ENCODE results near the gene RAB44.

Gene RAB44

DNA sequence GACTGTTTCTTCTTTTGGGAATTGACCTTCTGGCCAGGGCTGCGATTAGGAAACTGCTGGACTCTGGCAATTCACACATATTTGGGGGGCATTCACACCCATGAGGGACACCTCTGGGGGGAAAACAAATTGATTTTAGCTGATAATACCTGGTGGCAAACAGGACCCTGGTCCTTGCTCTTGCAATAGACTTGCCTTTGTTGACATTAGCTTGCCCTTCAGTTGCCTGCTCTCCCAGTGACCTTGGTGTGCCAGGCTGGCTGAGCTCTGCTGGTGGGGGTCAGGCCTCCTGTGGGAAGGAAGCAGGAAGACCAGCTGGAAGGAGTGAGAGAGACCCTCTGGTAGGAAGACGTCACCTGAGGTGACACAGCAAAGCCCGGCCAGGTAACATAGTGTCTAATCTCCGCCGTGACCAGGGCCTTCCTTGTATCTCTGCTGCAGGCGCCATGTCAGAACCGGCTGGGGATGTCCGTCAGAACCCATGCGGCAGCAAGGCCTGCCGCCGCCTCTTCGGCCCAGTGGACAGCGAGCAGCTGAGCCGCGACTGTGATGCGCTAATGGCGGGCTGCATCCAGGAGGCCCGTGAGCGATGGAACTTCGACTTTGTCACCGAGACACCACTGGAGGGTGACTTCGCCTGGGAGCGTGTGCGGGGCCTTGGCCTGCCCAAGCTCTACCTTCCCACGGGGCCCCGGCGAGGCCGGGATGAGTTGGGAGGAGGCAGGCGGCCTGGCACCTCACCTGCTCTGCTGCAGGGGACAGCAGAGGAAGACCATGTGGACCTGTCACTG, 13.8 kb upstream of the RAB44 start:
- peak overlapping the region; percentile 74 for H3K4me2 ChIP-seq (ENCODE audit: low read length)
- H3K4me1 ChIP-seq (ENCODE audit: control insufficient read depth, insufficient read depth, low read length), result peaks cover 20% of the 10 kb centered on the region
- H3K4me3 ChIP-seq (ENCODE audit: low read length), result no peak overlapping the region
- peaks cover 62% of the 10 kb centered on the region for H3K36me3 ChIP-seq (ENCODE audit: insufficient read depth, low read length)
- no peak overlapping the region for H3K9ac ChIP-seq (ENCODE audit: low read depth, low read length)
- H3K9me3 ChIP-seq (replicated peaks; ENCODE audit: low read length), result no peaks in the 10 kb centered on the region
- no peaks in the 10 kb centered on the region for H3K27me3 ChIP-seq (ENCODE audit: control insufficient read depth, insufficient read depth, low read length)

DNA sequence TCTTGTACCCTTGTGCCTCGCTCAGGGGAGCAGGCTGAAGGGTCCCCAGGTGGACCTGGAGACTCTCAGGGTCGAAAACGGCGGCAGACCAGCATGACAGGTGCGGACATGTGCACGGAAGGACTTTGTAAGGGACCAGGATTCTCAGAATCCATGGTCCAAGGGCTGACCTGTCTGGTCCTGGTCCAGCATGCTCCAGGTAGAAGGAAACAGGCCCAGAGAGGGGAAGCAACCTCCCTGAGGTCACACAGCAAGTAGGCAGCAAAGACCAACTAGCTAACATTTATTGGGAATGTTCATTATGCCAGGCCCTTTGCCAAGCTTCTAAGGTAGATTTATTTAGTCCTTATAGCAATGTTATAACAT, 13.2 kb upstream of the RAB44 start:
- Histone ChIP-seq H3K4me2 (ENCODE audit: low read length) (no peak overlapping the region), H3K4me3 (ENCODE audit: low read length) (no peak overlapping the region), H3K9me3 (replicated peaks; ENCODE audit: low read length) (no peaks in the 10 kb centered on the region), H3K9ac (ENCODE audit: low read depth, low read length) (no peak overlapping the region), H3K4me1 (ENCODE audit: control insufficient read depth, insufficient read depth, low read length) (peaks cover 20% of the 10 kb centered on the region), H3K27me3 (ENCODE audit: control insufficient read depth, insufficient read depth, low read length) (no peaks in the 10 kb centered on the region), H3K36me3 (ENCODE audit: insufficient read depth, low read length) (peaks cover 62% of the 10 kb centered on the region)

DNA sequence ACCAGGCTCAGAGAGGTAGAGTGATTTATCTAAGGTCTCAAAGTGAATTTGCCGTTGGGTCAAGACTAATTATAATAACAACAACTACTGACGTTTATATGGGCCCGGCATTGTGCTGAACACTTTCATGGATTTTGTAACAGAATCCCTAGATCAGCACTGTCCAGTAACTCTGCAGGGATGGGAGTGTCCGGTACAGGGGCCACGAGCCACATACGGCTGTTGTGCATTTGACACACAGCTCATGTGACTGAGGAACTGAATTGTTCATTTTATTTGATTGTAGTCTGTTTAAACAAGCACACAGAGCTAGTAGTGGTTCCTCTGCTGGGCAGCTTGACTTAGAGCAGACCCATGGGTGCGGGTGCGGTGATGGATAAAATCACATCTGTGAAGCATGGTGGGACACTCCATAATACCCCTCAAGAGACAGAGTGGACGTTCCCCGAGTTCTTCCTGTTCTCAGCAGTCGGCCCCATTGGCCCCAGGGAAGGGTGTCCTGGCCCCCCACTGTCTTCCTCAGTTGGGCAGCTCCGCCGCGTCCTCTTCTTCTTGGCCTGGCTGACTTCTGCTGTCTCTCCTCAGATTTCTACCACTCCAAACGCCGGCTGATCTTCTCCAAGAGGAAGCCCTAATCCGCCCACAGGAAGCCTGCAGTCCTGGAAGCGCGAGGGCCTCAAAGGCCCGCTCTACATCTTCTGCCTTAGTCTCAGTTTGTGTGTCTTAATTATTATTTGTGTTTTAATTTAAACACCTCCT, 12.3 kb upstream of the RAB44 start:
- Histone ChIP-seq H3K9ac (ENCODE audit: low read depth, low read length) (no peak overlapping the region), H3K4me1 (ENCODE audit: control insufficient read depth, insufficient read depth, low read length) (peaks cover 20% of the 10 kb centered on the region), H3K27me3 (ENCODE audit: control insufficient read depth, insufficient read depth, low read length) (no peaks in the 10 kb centered on the region), H3K36me3 (ENCODE audit: insufficient read depth, low read length) (peaks cover 62% of the 10 kb centered on the region), H3K4me3 (ENCODE audit: low read length) (no peak overlapping the region), H3K4me2 (ENCODE audit: low read length) (no peak overlapping the region), H3K9me3 (replicated peaks; ENCODE audit: low read length) (no peaks in the 10 kb centered on the region)

DNA sequence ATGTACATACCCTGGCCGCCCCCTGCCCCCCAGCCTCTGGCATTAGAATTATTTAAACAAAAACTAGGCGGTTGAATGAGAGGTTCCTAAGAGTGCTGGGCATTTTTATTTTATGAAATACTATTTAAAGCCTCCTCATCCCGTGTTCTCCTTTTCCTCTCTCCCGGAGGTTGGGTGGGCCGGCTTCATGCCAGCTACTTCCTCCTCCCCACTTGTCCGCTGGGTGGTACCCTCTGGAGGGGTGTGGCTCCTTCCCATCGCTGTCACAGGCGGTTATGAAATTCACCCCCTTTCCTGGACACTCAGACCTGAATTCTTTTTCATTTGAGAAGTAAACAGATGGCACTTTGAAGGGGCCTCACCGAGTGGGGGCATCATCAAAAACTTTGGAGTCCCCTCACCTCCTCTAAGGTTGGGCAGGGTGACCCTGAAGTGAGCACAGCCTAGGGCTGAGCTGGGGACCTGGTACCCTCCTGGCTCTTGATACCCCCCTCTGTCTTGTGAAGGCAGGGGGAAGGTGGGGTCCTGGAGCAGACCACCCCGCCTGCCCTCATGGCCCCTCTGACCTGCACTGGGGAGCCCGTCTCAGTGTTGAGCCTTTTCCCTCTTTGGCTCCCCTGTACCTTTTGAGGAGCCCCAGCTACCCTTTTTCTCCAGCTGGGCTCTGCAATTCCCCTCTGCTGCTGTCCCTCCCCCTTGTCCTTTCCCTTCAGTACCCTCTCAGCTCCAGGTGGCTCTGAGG, 11.5 kb upstream of the RAB44 start:
- peaks cover 58% of the 10 kb centered on the region for H3K36me3 ChIP-seq (ENCODE audit: insufficient read depth, low read length)

DNA sequence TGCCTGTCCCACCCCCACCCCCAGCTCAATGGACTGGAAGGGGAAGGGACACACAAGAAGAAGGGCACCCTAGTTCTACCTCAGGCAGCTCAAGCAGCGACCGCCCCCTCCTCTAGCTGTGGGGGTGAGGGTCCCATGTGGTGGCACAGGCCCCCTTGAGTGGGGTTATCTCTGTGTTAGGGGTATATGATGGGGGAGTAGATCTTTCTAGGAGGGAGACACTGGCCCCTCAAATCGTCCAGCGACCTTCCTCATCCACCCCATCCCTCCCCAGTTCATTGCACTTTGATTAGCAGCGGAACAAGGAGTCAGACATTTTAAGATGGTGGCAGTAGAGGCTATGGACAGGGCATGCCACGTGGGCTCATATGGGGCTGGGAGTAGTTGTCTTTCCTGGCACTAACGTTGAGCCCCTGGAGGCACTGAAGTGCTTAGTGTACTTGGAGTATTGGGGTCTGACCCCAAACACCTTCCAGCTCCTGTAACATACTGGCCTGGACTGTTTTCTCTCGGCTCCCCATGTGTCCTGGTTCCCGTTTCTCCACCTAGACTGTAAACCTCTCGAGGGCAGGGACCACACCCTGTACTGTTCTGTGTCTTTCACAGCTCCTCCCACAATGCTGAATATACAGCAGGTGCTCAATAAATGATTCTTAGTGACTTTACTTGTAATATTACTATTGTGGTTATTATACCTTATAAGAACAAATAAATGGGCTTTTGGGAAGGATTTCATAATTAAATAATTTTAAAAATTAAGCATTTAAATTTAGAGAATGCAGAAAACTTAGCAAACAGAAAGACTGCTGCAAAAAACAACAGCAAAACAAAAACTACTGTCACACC, 10.7 kb upstream of the RAB44 start:
- Histone ChIP-seq H3K4me2 (ENCODE audit: low read length) (no peak overlapping the region), H3K9me3 (replicated peaks; ENCODE audit: low read length) (no peaks in the 10 kb centered on the region), H3K4me3 (ENCODE audit: low read length) (no peak overlapping the region), H3K9ac (ENCODE audit: low read depth, low read length) (no peak overlapping the region), H3K36me3 (ENCODE audit: insufficient read depth, low read length) (peaks cover 57% of the 10 kb centered on the region), H3K4me1 (ENCODE audit: control insufficient read depth, insufficient read depth, low read length) (peaks cover 14% of the 10 kb centered on the region), H3K27me3 (ENCODE audit: control insufficient read depth, insufficient read depth, low read length) (no peaks in the 10 kb centered on the region)

More for the DNA sequence above, 11.5 kb upstream of the RAB44 start:
- Histone ChIP-seq H3K4me2 (ENCODE audit: low read length) (no peak overlapping the region), H3K9ac (ENCODE audit: low read depth, low read length) (no peak overlapping the region), H3K4me3 (ENCODE audit: low read length) (no peak overlapping the region), H3K27me3 (ENCODE audit: control insufficient read depth, insufficient read depth, low read length) (no peaks in the 10 kb centered on the region), H3K4me1 (ENCODE audit: control insufficient read depth, insufficient read depth, low read length) (peaks cover 17% of the 10 kb centered on the region), H3K9me3 (replicated peaks; ENCODE audit: low read length) (no peaks in the 10 kb centered on the region)

DNA sequence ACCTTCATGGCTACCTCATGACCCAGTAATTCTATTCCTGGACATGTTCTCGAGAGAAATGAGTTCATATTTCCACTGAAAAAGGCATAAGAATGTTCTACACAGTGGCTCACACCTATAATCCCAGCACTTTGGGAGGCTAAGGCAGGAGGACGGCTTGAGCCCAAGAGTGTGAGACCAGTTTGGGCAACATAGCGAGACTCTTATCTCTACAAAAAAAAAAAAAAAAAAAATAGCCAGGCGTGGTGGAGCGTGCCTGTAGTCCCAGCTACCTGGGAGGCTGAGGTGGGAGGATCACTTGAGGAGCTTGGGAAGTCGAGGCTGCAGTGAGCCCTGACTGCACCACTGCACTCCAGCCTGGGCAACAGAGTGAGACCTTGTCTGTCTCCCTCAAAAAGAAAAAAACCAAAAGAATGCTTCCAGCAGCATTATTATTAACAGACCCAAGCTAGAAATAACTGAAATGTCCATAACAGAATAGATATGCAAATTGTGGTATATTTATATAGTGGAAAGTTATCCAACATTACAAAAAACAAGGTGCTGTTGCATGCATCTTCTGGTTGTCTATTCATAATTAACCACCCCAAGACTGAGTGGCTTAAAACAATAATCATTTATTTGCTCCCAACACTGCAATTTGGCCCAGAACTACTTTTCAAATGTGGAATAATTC, 9.4 kb upstream of the RAB44 start:
- no peak overlapping the region for H3K4me3 ChIP-seq (ENCODE audit: low read length)
- H3K4me2 ChIP-seq (ENCODE audit: low read length), result no peak overlapping the region
- H3K9me3 ChIP-seq (replicated peaks; ENCODE audit: low read length), result no peaks in the 10 kb centered on the region
- H3K4me1 ChIP-seq (ENCODE audit: control insufficient read depth, insufficient read depth, low read length), result peaks cover 1% of the 10 kb centered on the region
- no peak overlapping the region for H3K9ac ChIP-seq (ENCODE audit: low read depth, low read length)
- no peaks in the 10 kb centered on the region for H3K27me3 ChIP-seq (ENCODE audit: control insufficient read depth, insufficient read depth, low read length)
- H3K36me3 ChIP-seq (ENCODE audit: insufficient read depth, low read length), result peaks cover 44% of the 10 kb centered on the region

DNA sequence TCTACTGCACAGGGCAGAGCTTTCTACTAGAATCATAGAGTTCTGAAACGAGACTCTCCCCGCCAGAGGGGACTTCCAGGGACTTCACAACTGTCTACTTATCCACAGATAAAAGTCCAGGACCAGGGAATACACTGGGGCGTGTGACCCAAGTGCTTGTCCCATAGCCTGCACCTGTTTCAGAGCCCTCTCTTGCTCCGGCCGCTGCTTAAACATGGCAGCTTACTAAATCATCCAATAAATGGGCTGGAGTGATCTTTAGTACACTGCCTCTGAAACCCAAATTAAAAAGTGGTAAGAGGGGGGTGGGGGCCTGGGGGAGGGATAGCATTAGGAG, 8.9 kb upstream of the RAB44 start:
- Histone ChIP-seq H3K4me1 (ENCODE audit: control insufficient read depth, insufficient read depth, low read length) (no peaks in the 10 kb centered on the region), H3K27me3 (ENCODE audit: control insufficient read depth, insufficient read depth, low read length) (no peaks in the 10 kb centered on the region), H3K9me3 (replicated peaks; ENCODE audit: low read length) (no peaks in the 10 kb centered on the region), H3K9ac (ENCODE audit: low read depth, low read length) (no peak overlapping the region), H3K4me2 (ENCODE audit: low read length) (no peak overlapping the region), H3K36me3 (ENCODE audit: insufficient read depth, low read length) (peaks cover 39% of the 10 kb centered on the region), H3K4me3 (ENCODE audit: low read length) (no peak overlapping the region)

GRCh38 chr6:36691011-36691410, 6.6 kb upstream of the RAB44 start:
- H3K27me3 ChIP-seq (ENCODE audit: control insufficient read depth, insufficient read depth, low read length), result no peaks in the 10 kb centered on the region
- H3K9ac ChIP-seq (ENCODE audit: low read depth, low read length), result no peak overlapping the region
- no peak overlapping the region for H3K4me2 ChIP-seq (ENCODE audit: low read length)
- H3K4me3 ChIP-seq (ENCODE audit: low read length), result no peak overlapping the region
- peaks cover 16% of the 10 kb centered on the region for H3K36me3 ChIP-seq (ENCODE audit: insufficient read depth, low read length)
- no peaks in the 10 kb centered on the region for H3K9me3 ChIP-seq (replicated peaks; ENCODE audit: low read length)
- no peaks in the 10 kb centered on the region for H3K4me1 ChIP-seq (ENCODE audit: control insufficient read depth, insufficient read depth, low read length)

- H3K9me3 ChIP-seq (replicated peaks; ENCODE audit: low read length), result no peaks in the 10 kb centered on the region
- no peak overlapping the region for H3K4me2 ChIP-seq (ENCODE audit: low read length)
- peaks cover 10% of the 10 kb centered on the region for H3K36me3 ChIP-seq (ENCODE audit: insufficient read depth, low read length)
- H3K9ac ChIP-seq (ENCODE audit: low read depth, low read length), result no peak overlapping the region
- H3K4me3 ChIP-seq (ENCODE audit: low read length), result no peak overlapping the region
- no peaks in the 10 kb centered on the region for H3K27me3 ChIP-seq (ENCODE audit: control insufficient read depth, insufficient read depth, low read length)
- no peaks in the 10 kb centered on the region for H3K4me1 ChIP-seq (ENCODE audit: control insufficient read depth, insufficient read depth, low read length)
Observed at GRCh38 chr6:36691612-36692011, 6.0 kb upstream of the RAB44 start.

DNA sequence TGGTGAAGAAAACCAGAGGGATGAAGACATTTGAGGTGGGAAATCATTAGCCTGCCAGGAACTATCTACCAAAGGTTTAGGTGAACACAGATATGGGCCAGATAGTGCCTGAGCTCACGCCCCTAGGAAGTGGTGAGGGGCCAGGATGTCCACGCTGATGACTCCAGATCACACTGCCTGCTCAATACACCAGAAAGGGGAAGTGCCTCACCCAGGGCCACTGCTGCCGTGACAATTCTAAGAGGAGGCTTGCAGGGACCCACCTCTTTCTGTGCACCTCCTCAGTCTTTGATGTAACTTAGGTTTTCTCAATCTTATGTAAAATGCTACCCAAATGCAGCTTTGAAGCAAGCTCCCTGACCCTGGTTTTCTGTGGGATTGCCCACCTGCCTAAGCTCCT, 5.4 kb upstream of the RAB44 start:
- H3K4me3 ChIP-seq (ENCODE audit: low read length), result no peak overlapping the region
- H3K4me1 ChIP-seq (ENCODE audit: control insufficient read depth, insufficient read depth, low read length), result no peaks in the 10 kb centered on the region
- H3K9ac ChIP-seq (ENCODE audit: low read depth, low read length), result no peak overlapping the region
- no peaks in the 10 kb centered on the region for H3K27me3 ChIP-seq (ENCODE audit: control insufficient read depth, insufficient read depth, low read length)
- no peaks in the 10 kb centered on the region for H3K9me3 ChIP-seq (replicated peaks; ENCODE audit: low read length)
- no peak overlapping the region for H3K4me2 ChIP-seq (ENCODE audit: low read length)
- peaks cover 4% of the 10 kb centered on the region for H3K36me3 ChIP-seq (ENCODE audit: insufficient read depth, low read length)

All from skeletal muscle satellite cell (primary cell).